Embryonic facial prominence (tissue), 1 donor: Measurements from ENCODE around the gene UBR3.
"Not testable (repeated sequence)": the region's sequence is repeated elsewhere in the genome, so short reads cannot be mapped to it uniquely, and the experiment has no call there.

Source experiments
- DNase-seq: peaks from one replicate; pipeline ENCODE4 v3.0.0-alpha.2; 2016; ENCODE audit errors: extremely low spot score

The UBR3 gene

DNA sequence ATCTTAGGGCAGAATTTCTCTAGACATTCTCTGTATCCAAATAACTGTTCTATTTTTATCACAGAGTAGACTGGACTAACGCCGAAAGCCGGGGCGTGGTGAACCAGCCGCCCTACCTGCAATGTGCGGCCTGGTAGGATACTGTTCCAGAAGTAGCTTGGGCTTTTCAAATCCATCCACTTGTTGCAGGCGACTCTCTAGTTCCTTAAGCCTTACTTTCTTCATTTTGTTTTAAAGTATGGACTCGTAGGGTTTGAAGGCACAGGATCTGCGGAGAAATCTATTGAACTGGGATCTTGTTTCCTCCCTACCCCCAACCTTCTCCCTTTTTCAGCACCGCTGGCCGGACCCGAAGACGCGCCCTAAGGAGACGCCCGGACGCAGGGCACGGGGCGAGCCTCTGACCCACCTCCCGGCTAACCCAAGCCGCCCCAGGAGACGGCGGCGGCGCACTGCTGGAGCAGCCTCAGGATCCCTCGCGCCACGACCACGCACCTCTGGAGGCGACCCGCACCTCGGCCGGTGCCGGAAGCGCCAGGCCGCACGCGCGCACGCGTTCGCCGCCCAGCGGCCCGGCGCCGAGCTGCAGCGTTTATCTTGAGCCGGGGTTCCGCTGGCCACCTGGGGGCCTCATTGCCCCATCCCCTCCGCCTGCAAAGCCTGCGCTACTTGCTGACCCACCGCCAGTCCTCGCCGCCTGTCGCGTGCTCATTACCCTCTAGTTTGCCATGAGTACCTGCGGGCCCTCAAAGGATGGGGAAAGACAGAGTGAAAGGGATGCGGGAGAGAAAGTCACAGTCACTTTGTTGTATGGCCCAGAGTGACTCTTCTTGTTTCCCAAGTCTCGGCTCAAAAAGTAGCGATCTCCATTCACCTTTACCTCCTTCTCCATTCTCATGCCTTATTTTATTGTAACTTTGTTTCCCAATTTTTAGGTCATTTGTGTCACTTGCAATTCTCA, 2.6 kb upstream of the UBR3 start, which contains the start of gene METTL5:
Gene METTL5, minus strand, starts transcription at position 533 of the 961 bp plus-strand sequence. Its CDS starts 308 bp downstream, at position 225.
- no peak for DNase-seq

DNA sequence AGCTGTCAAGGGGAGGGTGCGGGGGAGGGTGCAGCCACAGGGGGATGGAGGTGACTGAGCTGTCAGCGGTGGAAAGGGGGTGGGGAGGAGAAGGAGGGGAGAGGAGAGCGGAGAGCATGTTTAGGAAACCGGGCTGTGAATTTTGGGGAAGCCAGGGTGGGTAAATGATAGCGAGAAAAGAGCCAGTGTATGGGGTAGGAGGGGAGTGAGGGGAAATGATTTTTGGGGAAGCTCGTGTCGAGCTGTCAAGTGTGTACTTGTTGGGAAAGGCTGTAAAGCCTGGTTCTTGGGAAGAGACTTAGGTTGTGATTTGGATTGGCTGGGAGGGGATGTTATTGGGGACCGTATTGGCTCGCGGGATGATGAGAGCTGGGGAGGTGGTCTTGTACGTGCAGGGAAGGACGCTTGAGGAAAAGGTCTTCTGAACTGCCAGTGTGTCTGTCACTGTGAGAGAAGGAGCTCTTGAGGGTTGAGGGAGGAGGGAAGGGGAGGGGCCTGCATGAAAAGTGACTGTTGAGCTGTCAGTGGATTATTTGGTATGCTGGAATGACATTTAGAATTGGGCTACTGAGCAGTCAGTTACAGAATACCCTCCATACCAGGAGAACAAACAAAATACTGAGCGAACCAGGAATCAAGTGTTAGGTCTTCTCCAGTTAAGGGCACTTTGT, 1.0 kb downstream of the UBR3 start:
- DNase-seq = peak; percentile 22

GRCh38 chr2:169834401-169834800, 7.1 kb downstream of the UBR3 start:
- DNase-seq = no peak

DNA sequence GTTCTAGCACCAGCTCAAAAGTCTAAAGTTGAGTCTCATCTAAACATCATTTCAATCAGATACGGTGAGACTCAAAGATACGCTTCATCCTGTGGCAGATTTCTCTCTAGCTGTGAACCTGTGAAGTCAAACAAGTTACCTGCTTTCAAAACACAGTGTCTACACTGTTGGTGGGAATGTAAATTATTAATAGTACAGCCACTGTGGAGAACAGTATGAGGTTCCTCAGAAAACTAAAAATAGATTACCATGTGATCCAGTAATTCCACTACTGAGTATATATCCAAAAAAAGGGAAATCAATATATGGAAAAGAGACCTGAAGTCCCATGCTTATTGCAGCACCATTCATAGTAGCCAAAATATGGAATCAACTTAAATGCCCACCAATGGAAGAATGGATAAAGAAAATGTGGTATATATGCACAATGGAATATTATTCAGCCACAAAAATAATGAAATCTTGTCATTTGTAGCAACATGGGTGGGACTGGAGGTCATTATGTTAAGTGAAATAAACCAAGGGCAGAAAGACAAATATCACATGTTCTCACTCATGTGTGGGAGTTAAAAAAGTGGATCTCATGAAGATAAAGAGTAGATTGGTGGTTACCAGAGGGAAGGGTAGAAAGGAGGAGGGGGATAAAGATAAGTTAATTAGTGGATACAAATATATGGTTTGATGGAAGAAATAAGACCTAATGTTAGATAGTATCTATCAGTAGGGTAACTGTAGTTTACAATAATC, 11.7 kb downstream of the UBR3 start:
- DNase-seq = no peak

DNA sequence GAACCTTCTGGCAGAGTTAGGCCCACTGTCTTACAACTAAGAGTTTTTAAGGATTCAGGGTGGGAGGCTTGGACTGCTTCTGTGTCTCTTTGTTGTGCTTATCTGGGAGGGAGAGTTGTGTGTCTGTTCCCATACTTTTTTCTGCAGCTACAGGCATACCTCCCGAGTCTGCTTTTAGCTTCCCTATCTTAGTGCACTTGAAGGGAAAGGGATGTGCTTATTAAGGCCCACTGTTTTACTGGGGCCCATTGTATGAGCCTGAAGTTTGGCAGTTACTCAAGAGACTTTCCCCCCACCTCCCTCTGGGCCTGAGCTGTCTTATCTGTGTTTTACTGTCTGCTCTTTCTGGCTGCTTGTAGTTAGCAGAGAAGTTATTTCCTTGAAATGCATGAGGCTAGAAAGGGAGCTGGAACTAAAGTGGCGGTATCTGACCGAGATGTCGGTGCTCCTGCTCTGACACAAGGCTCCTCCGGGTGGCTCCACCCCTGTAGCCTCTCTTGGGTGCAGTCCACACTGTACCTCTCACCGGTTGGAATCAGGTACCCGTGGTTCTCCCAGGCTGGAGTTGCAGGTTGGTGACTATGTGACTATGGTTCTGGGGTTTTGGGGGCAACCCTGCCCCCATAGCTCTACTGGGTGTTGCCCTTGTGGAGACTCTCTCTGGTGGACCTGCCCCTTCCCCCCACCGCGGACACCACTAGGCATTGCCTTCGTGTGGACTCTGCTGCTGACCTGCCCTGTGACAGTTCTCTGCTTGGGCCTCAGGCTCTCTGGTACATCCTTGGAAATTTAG, 12.9 kb downstream of the UBR3 start:
- DNase-seq = no peak

DNA sequence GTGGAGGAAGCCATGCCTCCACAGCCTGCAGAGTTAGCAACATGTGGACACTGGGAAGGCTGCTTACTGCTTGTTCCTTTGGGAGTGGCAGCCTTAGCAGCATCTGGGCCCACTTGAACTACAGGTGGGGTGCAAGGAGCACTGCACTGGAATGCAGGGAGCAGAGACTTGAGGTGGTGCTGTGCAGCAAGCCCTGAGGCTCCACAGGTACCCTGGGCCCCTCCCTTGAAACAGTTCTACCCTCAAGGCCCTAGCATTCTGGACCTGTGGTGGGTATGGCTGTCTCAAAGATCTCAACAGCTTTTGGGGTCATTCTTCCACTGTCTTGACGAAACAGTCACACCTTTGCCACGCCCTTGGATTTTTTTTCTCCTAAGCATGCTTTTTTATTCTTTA, 13.5 kb downstream of the UBR3 start:
- DNase-seq = no peak

DNA sequence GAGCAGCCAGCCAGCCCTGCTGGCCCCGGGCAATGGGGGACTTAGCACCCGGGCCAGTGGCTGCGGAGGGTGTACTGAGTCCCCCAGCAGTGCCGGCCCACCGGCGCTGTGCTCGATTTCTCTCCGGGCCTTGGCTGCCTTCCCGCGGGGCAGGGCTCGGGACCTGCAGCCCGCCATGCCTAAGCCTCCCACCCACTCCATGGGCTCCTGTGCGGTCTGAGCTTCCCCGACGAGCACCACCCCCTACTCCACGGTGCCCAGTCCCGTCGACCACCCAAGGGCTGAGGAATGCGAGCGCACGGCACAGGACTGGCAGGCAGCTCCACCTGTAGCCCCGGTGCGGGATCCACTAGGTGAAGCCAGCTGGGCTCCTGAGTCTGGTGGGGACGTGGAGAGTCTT, 14.4 kb downstream of the UBR3 start:
- not testable (repeated sequence) for DNase-seq

- DNase-seq = no peak
Measured at GRCh38 chr2:169845016-169845415, 17.8 kb downstream of the UBR3 start.

GRCh38 chr2:169848959-169849693, 21.9 kb downstream of the UBR3 start:
- DNase-seq = not testable (repeated sequence)

DNA sequence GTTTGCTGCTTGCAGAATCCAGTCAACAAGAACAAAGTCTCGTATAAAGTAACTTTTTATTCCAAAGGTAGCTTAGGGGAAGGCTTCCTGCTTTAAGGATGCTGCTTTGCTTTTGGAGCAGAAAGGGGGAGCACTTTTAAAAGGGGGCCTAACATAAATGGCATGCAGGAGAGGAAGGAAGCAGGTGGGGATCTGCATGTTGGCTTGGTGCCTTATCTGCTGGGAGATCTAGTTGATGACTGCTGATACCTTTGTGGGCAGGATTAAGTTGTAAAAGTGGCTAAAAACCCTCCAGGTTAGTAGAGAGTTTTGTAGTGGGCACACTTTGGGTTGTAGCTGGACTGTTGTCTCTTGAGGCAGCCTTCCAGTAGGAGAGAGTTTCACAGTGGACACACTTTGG, 22.5 kb downstream of the UBR3 start:
- DNase-seq = no peak

DNA sequence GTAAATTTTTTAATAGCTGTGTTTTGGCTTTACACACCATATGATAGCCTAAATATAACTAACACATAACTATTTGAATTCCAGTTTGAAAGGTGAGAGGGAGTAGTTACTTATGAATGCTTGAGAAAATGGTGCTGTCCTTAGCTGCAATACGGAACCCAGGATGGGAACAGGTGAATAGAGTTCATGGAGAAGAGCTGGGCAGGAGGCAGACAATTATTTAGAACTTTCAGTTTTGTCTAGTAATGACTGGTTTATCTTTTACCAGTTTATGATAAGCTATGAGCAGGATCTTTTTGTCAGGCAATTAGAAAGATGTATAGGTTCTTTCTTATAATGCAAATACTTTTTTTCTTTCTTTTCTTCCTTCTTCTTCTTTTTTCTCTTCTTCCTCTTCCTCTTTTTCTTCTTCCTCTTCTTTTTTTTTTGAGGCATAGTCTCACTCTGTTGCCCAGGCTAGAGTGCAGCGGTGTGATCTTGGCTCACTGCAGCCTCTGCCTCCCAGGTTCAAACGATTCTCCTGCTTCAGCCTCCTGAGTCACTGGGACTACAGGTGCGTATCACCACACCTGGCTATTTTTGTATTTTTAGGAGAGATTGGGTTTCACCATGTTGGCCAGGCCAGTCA, 25.9 kb downstream of the UBR3 start:
- DNase-seq = no peak

- not testable (repeated sequence) for DNase-seq
Measured at GRCh38 chr2:169855281-169856258, 28.3 kb downstream of the UBR3 start.

- no peak for DNase-seq
Measured at GRCh38 chr2:169859423-169859822, 32.2 kb downstream of the UBR3 start.

DNA sequence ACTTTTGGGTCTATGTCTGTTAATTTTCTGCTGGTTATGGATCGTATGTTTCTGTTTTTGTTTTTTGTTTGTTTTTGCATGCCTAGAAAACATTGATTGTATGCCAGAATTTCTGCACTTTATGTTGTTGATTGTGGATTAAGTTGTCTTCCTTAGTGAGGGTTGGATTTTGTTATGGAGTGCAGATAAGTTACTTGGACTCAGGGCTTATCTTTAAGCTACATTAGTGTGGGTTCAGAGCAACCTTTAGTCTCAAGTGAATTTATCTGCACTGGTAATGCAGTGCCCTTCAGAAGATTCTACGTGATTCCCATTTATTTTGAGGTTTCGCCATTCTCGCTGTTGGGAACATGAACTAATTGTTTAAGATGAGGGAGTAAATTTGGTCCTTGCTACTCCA, 32.9 kb downstream of the UBR3 start:
- DNase-seq = no peak

- no peak for DNase-seq
Measured at GRCh38 chr2:169862816-169863215, 35.6 kb downstream of the UBR3 start.

DNA sequence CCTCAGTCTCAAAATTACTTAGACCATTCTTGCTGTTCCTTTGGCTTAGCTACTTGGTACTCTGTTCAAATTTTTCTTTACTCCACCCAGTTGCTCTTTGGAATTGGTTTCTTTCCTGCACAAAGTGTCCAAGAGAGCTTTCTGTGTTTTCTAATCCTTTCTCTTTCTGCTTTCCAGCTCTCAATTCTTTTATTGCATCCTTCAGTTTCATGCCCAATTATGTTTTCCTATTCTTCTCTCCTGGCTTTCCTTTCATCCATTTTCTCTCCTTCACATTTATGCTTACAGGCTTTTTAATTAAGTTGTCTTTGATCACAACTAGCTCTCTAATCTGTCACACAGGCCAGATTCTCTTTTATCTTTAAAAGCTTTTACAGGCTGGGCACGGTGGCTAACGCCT, 38.2 kb downstream of the UBR3 start:
- DNase-seq = no peak

DNA sequence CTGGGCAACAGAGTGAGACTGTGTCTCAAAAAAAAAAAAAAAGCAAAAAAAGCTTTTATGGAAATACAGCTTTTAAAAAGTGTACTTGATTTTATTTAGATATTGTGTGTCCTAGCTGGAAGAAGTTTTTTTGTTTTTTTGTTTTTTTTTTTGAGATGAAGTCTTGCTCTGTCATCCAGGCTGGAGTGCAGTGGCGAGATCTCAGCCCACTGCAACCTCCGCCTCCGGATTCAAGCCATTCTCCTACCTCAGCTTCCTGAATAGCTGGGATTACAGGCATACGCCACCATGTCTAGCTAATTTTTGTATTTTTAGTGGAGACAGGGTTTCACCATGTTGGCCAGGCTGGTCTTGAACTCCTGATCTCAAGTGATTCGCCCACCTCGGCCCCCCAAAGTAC, 39.0 kb downstream of the UBR3 start:
- DNase-seq = not testable (repeated sequence)

GRCh38 chr2:169867579-169867978, 40.3 kb downstream of the UBR3 start:
- no peak for DNase-seq

- DNase-seq = no peak
Measured at GRCh38 chr2:169868951-169869350, 41.7 kb downstream of the UBR3 start.
